Osteoblast (primary cell): ENCODE data around the gene RNF150. TPM values are rescaled to one million over a fixed set of nuclear protein-coding genes. Genes with fewer than 3 reads are reported as not detected.

ENCODE experiments used
- DNase-seq: peaks from one replicate; pipeline ENCODE4 v3.0.0; 2011; ENCODE audit warnings: low spot score, mixed read lengths; ENCODE audit not compliant: insufficient read length; ENCODE audit errors: missing footprints
- H2AFZ ChIP-seq: 2 replicates; pipeline ENCODE4 v1.6.0; 2011; ENCODE audit warnings: mild to moderate bottlenecking, low read length
- H3K27ac ChIP-seq: 2 replicates; pipeline ENCODE4 v1.5.1; 2011; ENCODE audit warnings: mild to moderate bottlenecking, low read depth, low read length, moderate library complexity
- H3K27me3 ChIP-seq: 2 replicates; pipeline ENCODE4 v1.6.0; 2012; ENCODE audit warnings: mild to moderate bottlenecking, control low read depth, inconsistent platforms, low read length, moderate library complexity; ENCODE audit not compliant: insufficient read depth
- H3K36me3 ChIP-seq: 2 replicates; pipeline ENCODE4 v1.5.1; 2011; ENCODE audit warnings: mild to moderate bottlenecking, low read length, control low read depth, moderate library complexity; ENCODE audit not compliant: insufficient read depth
- H3K4me1 ChIP-seq: 2 replicates; pipeline ENCODE4 v1.5.1; 2011; ENCODE audit warnings: mild to moderate bottlenecking, low read length, control low read depth, moderate library complexity; ENCODE audit not compliant: insufficient read depth
- H3K4me2 ChIP-seq: 2 replicates; pipeline ENCODE4 v1.6.0; 2011; ENCODE audit warnings: mild to moderate bottlenecking, low read length; ENCODE audit not compliant: insufficient read depth
- H3K4me3 ChIP-seq: fragments of 200-600 bp; sonication (generic); 3 replicates; pipeline ENCODE4 v1.5.1; 2012; ENCODE audit warnings: mild to moderate bottlenecking, low read length, inconsistent platforms; ENCODE audit not compliant: insufficient read depth
- H3K79me2 ChIP-seq: 2 replicates; pipeline ENCODE4 v1.6.0; 2012; ENCODE audit warnings: mild to moderate bottlenecking, low read length, control low read depth, inconsistent platforms; ENCODE audit not compliant: insufficient read depth
- H3K9me3 ChIP-seq: 2 replicates; pipeline ENCODE4 v1.5.1; 2011; ENCODE audit warnings: low read depth, low read length, control low read depth
- H4K20me1 ChIP-seq: 2 replicates; pipeline ENCODE4 v1.6.0; 2012; ENCODE audit warnings: mild to moderate bottlenecking, low read length, control low read depth; ENCODE audit not compliant: insufficient read depth
- total RNA-seq: library from RNA; depleted of rRNA; stranded (reverse); fragments of >200 nt; gene quantifications from 2 replicates; pipeline ENCODE4 v1.2.3, GENCODE V29; 2012
- TF ChIP-seq, protein P1 (sequence below): IDR thresholded peaks from 2 replicates; pipeline ENCODE4 v1.5.1; 2011; ENCODE audit warnings: mild to moderate bottlenecking, low read depth, low read length, moderate library complexity; ENCODE audit errors: extremely low read depth

RNF150 gene
- total RNA-seq, 1 donor: 13.4 TPM

DNA sequence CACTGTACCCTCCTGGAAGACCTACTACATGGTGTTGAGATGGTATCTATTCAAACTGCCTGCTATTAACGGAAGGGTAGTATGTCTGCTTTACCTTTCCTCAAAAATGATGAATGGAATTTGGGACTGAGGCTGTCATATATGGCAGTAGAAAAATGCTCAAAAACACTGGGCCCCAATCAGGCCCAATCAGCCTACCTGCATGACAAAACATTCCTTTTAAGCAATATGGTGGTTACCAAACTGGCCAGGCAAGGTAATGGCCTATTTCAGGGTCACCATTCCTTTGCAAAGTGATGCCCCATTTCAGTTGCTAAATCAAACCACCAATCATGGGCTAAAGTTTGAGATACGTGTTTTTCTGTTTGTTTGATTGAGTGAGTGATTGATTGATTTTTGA lies 14.9 kb downstream of the RNF150 start:
- Histone ChIP-seq H4K20me1 (peaks cover 2% of the 10 kb centered on the region), H3K4me2 (no peak overlapping the region), H3K27ac (no peak overlapping the region), H3K79me2 (peaks cover 29% of the 10 kb centered on the region), H3K36me3 (no peaks in the 10 kb centered on the region), H3K4me1 (no peaks in the 10 kb centered on the region), H2AFZ (no peak overlapping the region), H3K9me3 (no peaks in the 10 kb centered on the region), H3K27me3 (no peaks in the 10 kb centered on the region), H3K4me3 (no peak overlapping the region)
- no peak for DNase-seq
- TF ChIP-seq, protein P1, sequence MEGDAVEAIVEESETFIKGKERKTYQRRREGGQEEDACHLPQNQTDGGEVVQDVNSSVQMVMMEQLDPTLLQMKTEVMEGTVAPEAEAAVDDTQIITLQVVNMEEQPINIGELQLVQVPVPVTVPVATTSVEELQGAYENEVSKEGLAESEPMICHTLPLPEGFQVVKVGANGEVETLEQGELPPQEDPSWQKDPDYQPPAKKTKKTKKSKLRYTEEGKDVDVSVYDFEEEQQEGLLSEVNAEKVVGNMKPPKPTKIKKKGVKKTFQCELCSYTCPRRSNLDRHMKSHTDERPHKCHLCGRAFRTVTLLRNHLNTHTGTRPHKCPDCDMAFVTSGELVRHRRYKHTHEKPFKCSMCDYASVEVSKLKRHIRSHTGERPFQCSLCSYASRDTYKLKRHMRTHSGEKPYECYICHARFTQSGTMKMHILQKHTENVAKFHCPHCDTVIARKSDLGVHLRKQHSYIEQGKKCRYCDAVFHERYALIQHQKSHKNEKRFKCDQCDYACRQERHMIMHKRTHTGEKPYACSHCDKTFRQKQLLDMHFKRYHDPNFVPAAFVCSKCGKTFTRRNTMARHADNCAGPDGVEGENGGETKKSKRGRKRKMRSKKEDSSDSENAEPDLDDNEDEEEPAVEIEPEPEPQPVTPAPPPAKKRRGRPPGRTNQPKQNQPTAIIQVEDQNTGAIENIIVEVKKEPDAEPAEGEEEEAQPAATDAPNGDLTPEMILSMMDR: no peak

GRCh38 chr4:141117935-141118334 lies 15.3 kb downstream of the RNF150 start:
- H3K4me1 ChIP-seq: no peaks in the 10 kb centered on the region
- H3K27ac ChIP-seq: no peak overlapping the region
- no peaks in the 10 kb centered on the region for H3K27me3 ChIP-seq
- H3K79me2 ChIP-seq: peaks cover 29% of the 10 kb centered on the region
- H2AFZ ChIP-seq: no peak overlapping the region
- no peak for DNase-seq
- H4K20me1 ChIP-seq: peaks cover 2% of the 10 kb centered on the region
- H3K9me3 ChIP-seq: no peaks in the 10 kb centered on the region
- no peak overlapping the region for H3K4me3 ChIP-seq
- no peak overlapping the region for H3K4me2 ChIP-seq
- H3K36me3 ChIP-seq: no peaks in the 10 kb centered on the region
- TF ChIP-seq, protein P1: no peak

DNA sequence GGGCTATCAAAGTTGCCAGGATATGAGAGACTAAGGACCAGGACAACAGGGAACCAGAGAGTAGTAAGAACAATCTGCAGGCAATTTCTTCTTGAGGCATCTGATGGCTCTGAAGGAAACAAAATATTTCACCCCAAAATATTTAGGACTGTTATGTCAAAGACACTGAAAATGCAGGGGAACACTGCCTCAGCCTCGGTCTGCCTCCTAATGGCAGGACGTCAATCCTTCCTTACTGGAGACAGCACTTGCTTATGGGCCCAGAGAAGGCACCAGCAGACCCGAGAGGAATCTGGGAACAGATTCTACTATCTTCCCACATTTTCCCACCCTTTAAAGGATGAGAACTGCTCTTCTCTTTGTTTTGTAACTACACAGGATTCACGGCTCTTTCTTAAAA lies 23.3 kb downstream of the RNF150 start:
- Histone ChIP-seq H4K20me1 (no peaks in the 10 kb centered on the region), H2AFZ (no peak overlapping the region), H3K4me2 (no peak overlapping the region), H3K4me3 (no peak overlapping the region), H3K27ac (no peak overlapping the region), H3K9me3 (no peaks in the 10 kb centered on the region), H3K36me3 (no peaks in the 10 kb centered on the region), H3K79me2 (no peaks in the 10 kb centered on the region), H3K4me1 (no peaks in the 10 kb centered on the region), H3K27me3 (no peaks in the 10 kb centered on the region)
- DNase-seq: no peak
- TF ChIP-seq, protein P1: peak; percentile 17

- Histone ChIP-seq H3K27ac (no peak overlapping the region), H3K79me2 (no peaks in the 10 kb centered on the region), H3K4me2 (no peak overlapping the region), H2AFZ (no peak overlapping the region), H3K27me3 (no peaks in the 10 kb centered on the region), H3K4me3 (no peak overlapping the region), H4K20me1 (no peaks in the 10 kb centered on the region), H3K36me3 (no peaks in the 10 kb centered on the region), H3K4me1 (peaks cover 2% of the 10 kb centered on the region), H3K9me3 (no peaks in the 10 kb centered on the region)
- TF ChIP-seq, protein P1: no peak
- no peak for DNase-seq
Measured at GRCh38 chr4:141107927-141108326, 25.3 kb downstream of the RNF150 start.
